Measurements from ENCODE around the gene AGXT.

- no peak for TF ChIP-seq CTCF (conservative IDR thresholded peaks at IDR 0.05)
- no peak for TF ChIP-seq ZFX (IDR thresholded peaks at IDR 0.05)
Measured at GRCh38 chr2:240846873-240847595, 21.6 kb upstream of the AGXT start.

Measured in C4-2B (cell line).